GM19025 (cell line): ENCODE measurements around the gene CCDC127.
"Not testable (repeated sequence)": the region's sequence is repeated elsewhere in the genome, so short reads cannot be mapped to it uniquely, and the experiment has no call there.

Source experiments
- ATAC-seq: cut with Tn5 transposase; IDR thresholded peaks from one replicate; pipeline ENCODE4 v1.9.1; 2021; ENCODE audit warnings: mild to moderate bottlenecking, low read depth, moderate library complexity; ENCODE audit not compliant: unreplicated experiment

CCDC127 gene

DNA sequence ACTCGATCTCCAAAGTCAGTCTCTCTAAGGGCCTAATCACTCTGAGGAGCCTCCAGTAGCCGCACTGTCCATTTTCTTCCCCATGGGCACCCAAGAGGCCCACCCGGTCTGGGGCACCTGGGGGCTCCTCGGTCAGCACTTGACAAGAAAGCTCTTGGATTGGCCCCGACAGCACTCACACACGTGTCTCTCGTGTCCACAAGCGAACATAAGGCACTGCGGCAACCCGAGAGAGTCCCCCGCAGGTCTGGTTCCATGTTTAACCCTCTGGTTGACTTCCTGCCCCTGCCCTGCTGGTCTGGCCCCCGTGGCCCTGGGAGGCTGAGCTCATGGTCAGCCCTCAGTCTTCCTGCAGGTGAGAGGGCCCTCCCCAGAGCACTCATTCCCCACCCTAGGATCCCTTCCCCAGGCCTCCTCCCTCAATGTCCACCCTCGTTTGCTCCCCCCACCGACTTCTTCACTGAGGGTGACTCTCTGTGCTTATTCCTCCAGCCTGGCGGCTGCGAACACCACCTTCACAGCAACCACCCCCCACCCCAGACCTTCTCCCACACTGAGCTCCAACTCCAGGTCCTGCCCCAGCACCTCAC, 43.0 kb downstream of the CCDC127 start:
- ATAC-seq = no peak

DNA sequence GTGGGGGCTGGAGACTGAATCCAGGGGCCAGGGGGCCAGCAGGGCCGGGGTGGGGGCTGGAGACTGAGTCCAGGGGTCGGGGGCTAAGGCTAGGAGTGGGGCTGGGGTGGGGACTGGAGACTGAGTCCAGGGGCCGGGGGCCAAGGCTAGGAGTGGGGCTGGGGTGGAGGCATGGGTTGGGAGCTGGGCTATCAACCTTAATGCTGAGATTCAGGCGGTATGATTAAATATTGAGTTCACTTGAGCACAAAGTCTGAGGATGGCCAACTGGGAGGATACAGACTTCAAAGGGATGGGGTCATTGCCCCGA, 43.7 kb downstream of the CCDC127 start:
- no peak for ATAC-seq

DNA sequence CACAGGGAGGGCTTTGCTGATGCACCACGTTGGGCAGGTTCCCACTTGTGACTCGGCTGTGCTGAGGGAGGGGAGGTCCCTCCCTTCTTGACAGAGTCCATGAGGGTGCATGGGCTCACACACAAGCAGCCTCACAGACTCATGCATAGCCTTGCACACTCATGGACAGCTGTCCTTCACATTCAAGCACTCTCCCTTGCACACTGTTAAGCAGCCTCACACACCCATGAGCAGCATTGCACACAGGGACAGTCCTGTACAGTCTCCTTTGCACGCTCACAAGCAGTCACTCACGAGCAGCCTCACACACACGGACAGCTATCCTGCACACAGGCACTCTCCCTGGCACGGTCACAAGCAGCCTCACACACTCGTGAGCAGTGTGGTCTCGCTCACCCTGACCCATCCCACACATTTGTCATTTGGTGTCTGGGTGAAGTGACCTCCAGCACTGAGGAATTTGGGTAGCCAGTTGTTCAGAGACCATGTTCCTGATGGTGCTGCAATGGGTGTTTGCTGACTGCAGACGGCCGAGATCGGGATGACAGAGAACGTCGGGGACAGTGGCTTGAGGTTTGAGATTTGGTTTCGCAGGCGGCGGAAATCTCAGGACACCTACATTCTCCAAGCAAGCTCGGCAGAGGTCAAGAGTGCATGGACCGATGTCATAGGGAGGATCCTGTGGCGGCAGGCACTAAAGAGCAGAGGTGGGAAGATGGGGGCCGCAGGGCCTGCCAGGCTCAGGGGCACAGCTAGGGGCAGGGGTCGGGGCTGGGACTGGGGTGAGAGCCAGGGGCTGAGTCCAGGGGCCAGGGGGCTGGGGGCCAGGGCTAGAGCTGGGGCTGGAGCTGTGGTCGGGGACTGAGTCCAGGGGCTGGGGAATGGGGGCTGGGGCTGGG, 44.3 kb downstream of the CCDC127 start:
- no peak for ATAC-seq

DNA sequence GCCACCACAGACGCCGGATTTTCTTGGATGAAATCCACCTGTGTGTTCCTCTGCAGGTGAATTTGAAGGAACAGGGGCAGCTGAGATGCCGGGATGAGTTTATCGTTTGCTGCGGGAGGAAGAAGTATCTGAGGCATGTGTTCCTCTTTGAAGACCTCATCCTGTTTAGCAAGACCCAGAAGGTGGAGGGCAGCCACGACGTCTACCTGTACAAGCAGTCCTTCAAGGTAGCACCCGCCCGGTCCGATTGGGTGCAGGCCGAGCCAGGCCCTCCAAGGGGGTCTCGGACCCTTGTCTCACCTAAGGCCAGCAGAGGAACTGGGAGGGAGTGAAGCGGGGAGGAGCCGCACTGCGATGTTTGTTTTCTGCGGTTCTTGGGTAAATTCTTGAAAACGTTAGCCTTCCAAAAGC, 45.1 kb downstream of the CCDC127 start:
- no peak for ATAC-seq

DNA sequence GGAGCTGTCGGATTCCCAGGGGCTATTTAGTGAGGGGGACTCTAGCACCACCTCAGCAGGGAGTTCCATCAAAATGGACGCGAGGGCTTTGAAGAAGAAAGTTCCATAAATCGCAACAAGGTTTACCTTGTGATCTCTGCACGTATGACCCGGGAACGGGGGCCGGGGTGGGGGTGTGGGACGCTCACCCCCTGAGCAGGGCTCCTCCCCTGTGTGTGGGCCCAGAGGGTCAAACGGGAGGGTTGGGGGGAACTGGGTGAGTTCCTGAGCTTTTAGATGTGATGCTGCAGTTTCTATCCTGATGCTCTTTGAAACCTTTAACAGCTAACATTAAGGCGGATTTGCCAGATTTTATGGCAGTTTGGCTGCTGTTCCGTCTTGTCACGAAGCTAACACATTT, 45.5 kb downstream of the CCDC127 start:
- no peak for ATAC-seq

DNA sequence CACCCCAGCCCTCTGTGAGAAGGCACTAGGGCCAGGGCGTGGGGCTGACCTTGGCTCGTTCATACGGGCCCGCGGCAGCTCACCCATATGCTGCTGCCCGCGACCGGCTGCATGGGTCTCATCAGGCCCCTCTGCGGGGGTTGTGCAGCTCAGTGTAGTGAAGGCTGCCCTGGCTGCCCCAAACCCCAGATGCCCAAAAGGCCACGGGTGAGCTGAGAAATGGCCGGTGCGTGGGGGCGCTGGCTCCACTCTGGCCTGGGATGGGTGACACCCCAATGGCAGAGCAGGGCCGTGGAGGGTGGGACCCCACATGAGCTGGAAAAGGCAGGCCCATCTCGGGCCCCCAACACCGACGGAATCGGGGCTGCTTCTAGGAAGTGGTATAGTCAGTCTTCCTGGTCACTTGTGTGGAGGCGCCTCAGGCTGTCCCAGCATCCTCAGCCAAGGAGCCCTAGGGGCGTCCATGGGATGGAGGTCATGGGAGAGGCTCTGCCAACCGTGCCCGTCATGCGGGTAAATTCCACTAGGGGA, 46.1 kb downstream of the CCDC127 start:
- ATAC-seq = no peak

DNA sequence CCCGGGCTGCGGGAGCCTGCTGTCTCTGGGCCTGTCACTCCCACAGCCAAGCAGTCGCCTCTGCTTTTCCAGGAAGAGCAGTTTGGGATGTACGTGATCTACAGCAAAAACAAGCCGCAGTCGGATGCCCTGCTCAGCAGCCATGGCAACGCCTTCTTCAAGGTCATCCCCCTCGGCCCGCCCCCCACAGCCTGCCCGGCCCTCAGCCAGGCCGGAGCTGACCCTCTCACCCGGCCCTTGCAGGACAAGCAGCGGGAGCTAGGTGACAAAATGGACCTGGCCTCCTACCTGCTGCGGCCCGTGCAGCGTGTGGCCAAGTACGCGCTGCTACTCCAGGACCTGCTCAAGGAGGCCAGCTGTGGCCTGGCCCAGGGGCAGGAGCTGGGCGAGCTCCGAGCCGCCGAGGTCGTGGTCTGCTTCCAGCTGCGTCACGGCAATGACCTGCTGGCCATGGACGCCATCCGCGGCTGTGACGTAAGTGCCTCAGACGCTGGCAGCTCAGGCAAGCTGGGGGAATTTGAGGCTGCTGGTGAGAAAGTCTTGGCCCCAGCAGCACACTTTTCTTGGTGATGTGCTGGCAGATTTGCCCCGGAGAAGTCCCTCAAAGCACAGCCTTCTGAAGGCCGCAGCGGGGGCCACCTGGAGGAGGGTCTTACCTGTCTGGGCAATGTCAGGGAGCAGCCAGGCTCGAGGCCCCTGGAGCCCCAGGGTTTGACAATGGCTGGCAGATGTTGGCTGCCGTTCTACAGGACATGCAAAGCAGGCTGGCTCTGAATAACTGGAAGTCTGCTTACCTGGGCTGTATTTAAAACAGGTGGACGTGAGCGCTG, 46.8 kb downstream of the CCDC127 start:
- no peak for ATAC-seq

DNA sequence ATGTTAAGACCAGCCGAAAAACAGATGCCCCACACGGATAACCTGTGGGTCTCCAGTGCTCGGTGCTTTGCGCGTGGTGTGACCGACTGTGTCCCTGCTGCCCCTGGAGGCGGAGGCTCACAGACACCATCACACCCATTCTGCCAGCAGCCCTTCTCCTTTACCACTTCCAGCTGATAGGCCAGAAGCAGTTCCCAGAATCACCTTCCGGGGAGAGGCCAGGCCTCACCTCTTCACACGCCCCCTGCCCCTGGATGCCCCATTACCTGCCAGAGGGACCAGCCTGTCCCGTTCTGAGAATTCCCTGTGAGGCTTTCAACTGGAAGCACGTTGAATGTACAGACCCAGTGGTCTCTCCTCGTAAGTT, 48.2 kb downstream of the CCDC127 start:
- ATAC-seq = no peak

DNA sequence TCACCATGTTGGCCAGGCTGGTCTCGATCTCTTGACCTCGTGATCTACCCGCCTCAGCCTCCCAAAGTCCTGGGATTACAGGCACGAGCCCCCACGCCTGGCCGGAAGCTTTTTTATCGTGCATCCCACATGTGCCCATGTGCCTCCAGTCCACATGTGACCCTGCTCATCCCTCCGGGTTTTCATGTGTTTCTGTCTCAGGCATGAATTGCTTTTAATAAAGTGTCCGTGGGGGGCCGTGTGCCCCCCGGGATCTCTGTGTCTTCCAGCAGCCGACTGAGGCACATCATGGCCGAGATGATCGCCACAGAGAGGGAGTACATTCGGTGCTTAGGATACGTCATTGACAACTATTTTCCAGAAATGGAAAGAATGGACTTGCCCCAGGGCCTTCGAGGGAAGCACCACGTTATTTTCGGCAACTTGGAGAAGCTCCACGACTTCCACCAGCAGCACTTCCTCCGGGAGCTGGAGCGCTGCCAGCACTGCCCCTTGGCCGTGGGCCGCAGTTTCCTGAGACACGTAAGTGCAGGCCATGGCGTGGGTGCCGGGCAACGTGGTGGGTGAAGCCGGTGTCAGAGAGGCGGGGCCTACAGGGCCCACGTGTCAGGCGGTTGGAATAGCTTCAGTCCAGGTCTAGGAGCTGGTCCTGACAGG, 48.8 kb downstream of the CCDC127 start:
- no peak for ATAC-seq

DNA sequence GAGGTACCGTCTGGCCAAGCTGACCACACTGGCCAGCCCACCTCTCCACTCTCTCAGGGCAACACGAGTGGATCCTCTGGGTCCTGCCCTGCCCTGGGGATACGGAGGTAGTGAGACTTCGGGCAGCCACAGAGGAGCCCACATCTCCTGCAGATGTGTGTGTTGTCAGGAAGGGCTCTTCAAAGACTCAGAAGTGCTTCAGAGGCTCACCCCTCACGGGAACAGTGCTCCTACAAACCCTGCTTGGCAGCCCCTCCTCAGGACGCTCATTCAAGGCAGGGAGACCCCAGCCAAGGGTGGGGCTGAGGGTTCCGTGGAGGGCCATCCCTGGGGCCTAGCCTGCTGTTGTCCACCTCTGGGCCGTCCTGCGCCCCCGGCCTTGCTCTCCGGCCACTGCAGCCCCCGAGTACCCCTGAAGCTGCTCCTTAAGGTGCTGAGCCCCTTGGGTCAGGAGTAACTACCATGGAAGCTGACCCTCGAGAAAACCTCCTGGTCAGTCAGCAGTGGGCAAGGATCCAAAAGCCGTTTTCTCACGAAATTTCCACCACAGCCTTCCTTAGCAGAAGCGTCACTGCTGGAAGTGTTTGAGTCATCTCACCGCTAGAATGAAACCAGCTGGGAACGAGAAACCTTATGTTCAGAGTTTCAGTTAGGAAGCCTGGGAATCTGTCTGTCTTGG, 49.8 kb downstream of the CCDC127 start:
- no peak for ATAC-seq

DNA sequence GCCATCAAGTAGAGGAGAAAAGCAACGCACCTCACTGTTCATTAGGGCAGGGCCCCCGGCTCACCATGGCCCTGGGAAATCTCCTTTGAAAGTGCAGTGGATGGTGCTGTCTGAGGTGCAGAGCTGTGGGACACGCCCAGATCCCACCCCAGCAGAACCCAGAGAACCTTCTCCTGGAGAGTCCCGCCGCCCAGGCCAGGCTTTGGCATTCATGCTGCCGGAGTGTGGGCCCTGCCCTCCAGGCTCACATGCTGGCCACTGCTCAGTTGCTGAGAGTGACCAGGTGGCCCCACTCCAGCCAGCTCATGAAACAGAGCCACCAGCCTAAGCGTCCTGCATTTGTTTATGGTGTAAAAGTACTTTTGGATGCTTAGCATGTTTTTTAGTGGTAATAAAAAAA, 50.4 kb downstream of the CCDC127 start:
- no peak for ATAC-seq

DNA sequence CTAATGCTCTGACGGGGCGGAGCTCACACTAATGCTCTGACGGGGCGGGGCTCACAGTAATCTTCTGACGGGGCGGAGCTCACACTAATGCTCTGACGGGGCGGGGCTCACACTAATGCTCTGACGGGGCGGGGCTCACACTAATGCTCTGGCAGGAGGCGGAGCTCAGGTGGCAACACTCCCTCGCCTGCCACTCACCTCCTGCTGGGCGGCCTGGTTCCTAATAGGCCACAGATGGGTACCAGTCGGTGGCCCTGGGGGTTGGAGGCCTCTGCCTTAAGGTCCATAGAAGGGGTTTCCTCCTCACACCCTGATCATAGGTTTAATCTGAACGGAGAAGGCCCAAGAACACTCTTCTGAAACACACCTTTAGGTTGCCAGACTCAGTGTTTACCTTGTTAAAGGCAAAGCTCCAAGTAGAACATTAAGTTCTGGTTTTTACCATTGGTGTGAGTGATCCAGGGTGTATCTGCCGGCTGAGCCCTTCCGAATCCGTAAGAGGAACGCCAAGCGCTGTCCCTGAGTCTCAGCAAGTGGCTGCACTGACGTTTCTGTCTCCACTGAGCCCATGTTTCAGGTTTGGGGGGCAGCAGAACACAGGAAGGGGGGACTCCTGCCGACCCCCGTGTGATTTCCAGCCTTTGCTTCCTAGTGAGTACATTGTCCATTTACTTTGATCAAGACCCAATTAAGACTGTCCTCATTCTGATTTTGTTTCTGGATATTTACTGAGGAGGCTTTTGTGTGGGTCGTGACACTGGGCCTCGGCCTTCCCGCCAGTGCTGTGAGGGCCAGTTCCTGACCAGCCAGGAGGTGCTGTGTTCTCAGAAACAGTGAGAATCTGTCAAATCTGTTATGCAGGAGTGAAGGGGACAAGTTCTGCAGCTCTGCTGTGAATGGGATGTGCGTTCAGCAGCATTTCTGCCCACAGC, 51.2 kb downstream of the CCDC127 start:
- no peak for ATAC-seq

DNA sequence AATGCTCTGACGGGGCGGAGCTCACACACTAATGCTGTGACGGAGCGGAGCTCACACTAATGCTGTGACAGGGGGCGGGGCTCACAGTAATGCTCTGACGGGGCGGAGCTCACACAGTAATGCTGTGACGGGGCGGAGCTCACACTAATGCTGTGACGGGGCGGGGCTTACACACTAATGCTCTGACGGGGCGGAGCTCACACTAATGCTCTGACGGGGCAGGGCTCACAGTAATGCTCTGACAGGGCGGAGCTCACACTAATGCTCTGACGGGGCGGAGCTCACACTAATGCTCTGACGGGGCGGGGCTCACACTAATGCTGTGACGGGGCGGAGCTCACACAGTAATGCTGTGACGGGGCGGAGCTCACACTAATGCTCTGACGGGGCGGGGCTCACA, 53.2 kb downstream of the CCDC127 start:
- ATAC-seq = not testable (repeated sequence)

DNA sequence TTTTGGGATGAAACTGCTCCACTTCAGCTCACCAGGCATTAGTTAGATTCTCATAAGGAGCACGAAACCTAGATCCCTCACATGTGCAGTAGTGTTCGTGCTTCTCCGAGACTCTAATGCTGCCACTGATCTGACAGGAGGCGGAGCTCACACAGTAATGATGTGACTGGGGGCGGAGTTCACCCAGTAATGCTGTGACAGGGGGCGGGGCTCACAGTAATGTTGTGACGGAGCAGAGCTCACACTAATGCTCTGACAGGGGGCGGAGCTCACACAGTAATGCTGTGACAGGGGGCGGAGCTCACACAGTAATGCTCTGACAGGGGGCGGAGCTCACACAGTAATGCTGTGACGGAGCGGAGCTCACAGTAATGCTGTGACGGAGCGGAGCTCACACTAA, 53.7 kb downstream of the CCDC127 start:
- ATAC-seq = no peak

DNA sequence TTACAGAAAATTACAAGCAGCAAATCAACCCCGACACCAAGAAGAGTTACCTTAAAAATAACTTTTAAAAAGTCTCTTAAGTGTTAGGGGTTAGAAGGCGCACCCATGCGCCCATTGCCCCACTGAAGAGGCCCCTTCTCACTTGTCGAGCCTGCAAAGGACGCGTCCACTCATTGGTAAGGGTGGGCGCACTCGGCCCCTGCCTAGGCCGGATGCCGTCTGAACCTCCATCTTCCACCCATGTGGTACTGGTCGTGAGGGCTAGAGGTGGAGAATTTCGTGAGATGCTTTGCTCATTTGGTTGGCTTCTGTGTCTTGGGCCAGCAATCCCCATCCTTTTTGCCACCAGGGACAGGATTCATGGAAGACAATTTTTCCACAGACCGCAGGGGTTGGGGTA, 54.1 kb downstream of the CCDC127 start:
- ATAC-seq = no peak

DNA sequence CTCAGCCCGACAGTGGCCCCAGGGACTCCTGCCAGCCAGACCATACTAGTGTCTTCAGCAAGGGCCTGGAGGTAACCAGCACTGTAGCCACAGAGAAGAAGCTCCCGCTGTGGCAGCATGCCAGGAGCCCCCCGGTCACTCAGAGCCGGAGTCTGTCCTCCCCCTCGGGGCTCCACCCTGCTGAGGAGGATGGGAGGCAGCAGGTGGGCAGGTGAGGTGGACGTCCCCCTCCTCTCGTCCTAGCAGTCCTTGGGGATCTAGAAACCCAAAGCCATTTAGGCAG, 54.7 kb downstream of the CCDC127 start:
- no peak for ATAC-seq

DNA sequence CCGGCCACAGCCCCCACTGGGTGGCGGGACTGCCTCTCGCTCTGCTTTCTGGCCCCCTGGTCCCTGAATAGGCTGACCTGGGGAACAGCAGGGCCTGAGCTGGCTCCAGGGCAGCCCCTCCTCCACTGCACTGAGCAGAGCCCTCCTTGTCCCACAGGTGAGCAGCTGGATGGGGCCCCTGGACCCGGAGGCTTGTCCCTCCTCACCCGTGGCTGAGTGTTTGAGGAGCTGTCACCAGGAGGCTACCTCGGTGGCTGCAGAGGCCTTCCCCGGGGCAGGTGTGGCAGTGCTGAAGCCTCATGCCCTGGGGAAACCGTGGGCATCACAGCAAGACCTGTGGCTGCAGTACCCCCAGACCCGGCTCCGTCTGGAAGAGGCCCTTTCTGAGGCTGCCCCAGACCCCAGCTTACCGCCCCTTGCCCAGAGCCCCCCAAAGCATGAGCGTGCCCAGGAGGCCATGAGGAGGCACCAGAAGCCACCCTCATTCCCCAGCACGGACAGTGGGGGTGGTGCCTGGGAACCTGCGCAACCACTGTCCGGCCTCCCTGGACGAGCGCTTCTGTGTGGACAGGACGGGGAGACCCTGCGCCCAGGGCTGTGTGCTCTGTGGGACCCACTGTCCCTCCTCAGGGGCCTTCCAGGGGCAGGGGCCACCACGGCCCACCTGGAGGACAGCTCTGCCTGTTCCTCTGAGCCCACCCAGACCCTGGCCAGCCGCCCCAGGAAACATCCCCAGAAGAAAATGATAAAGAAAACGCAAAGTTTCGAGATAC, 55.2 kb downstream of the CCDC127 start:
- ATAC-seq = no peak

DNA sequence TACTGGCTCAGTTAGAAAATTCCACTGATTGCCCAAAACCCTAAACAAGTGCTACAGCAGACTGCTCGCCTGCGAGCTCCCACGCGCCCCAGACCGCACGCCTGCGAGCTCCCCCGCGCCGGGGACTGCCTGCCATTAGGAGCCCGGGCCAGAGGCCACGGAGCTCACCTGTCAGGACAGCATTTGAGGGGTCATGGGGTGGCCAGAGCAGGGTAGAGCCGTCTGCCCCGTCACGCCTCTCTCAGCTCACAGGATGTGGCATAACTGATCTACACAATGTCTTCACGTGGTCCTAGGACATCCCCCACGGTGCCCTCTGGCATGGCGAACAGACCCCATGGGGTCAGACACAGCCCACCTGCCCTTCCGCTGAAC, 55.8 kb downstream of the CCDC127 start:
- no peak for ATAC-seq

DNA sequence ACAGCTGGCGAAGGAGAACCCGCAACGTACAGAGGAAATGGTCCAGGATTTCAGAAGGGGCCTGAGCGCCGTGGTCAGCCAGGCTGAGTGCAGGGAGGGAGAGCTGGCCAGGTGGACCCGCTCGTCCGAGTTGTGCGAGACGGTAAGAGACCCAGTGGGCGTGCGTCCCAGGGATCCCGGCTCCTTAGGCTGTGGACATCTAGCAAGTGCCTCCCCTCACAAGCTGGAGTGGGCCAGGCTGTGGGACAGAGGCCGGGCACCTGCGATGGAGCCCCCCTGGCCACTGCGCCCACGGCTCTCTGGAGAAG, 56.2 kb downstream of the CCDC127 start:
- ATAC-seq = no peak
